Endodermal cell (in vitro differentiated cells): Measurements from ENCODE around the gene DRG2. TPM values are rescaled to one million over a fixed set of nuclear protein-coding genes. Genes with fewer than 3 reads are reported as not detected.

Experiments
- DNase-seq: peaks from one replicate; pipeline ENCODE4 v3.0.0-alpha.2; 2017
- H3K27ac ChIP-seq: 2 replicates; pipeline ENCODE4 v1.5.1; 2013; ENCODE audit warnings: mild to moderate bottlenecking, low read depth, low read length, moderate library complexity
- H3K27me3 ChIP-seq: 2 replicates; pipeline ENCODE4 v1.6.1; 2013; ENCODE audit warnings: mild to moderate bottlenecking, low read length, moderate library complexity; ENCODE audit not compliant: insufficient read depth, control insufficient read depth, poor library complexity, severe bottlenecking
- H3K36me3 ChIP-seq: 2 replicates; pipeline ENCODE4 v1.7.0; 2013; ENCODE audit warnings: mild to moderate bottlenecking, low read length, moderate library complexity; ENCODE audit not compliant: control insufficient read depth, insufficient read depth
- H3K4me1 ChIP-seq: one replicate; pipeline ENCODE4 v1.7.0; 2013; ENCODE audit warnings: low read length; ENCODE audit not compliant: control insufficient read depth, insufficient read depth
- H3K4me3 ChIP-seq: 2 replicates; pipeline ENCODE4 v1.5.1; 2013; ENCODE audit warnings: mild to moderate bottlenecking, low read length, moderate library complexity
- H3K9ac ChIP-seq: 2 replicates; pipeline ENCODE4 v1.6.1; 2013; ENCODE audit warnings: mild to moderate bottlenecking, low read length, moderate library complexity; ENCODE audit not compliant: poor library complexity, severe bottlenecking; ENCODE audit errors: extremely low read depth
- H3K9me3 ChIP-seq: 2 replicates; pipeline ENCODE4 v1.6.1; 2013; ENCODE audit warnings: mild to moderate bottlenecking, low read length, moderate library complexity; ENCODE audit not compliant: control insufficient read depth
- H3K27ac Mint-ChIP-seq: 2 replicates; pipeline ENCODE4 v1.8.0; 2020; ENCODE audit warnings: mixed read lengths
- H3K27me3 Mint-ChIP-seq: 2 replicates; pipeline ENCODE4 v1.8.0; 2021; ENCODE audit warnings: mild to moderate bottlenecking, mixed read lengths; ENCODE audit not compliant: insufficient read depth
- H3K36me3 Mint-ChIP-seq: 2 replicates; pipeline ENCODE4 v1.8.0; 2020; ENCODE audit warnings: low read depth, mixed read lengths
- H3K4me1 Mint-ChIP-seq: 2 replicates; pipeline ENCODE4 v1.8.0; 2020; ENCODE audit warnings: mixed read lengths
- H3K4me3 Mint-ChIP-seq: 2 replicates; pipeline ENCODE4 v1.8.0; 2020; ENCODE audit warnings: mild to moderate bottlenecking, moderate library complexity, mixed read lengths
- H3K9me3 Mint-ChIP-seq: 2 replicates; pipeline ENCODE4 v1.8.0; 2020; ENCODE audit warnings: mild to moderate bottlenecking, mixed read lengths
- CTCF ChIP-seq: fragments of 200-600 bp; sonication (generic); conservative IDR thresholded peaks from 2 replicates; pipeline ENCODE4 v1.5.0; 2021; ENCODE audit warnings: antibody characterized with exemption, mild to moderate bottlenecking
- WGBS, 2 experiments: methylation state at CpG; one replicate each; pipeline versions ENCODE4 v1.1.5 to v1.1.7; 2013; ENCODE audit warnings: missing lambda C conversion rate in 2 of 2, mixed read lengths in 1 of 2; ENCODE audit not compliant: insufficient coverage in 1 of 2, insufficient read length in 1 of 2; 5-methylcytosine and 5-hydroxymethylcytosine counted together
- total RNA-seq, 2 donors: library from RNA; stranded (reverse); fragmentation: NEBNext Ultra II Directional in 1 of 2; extraction: Animal tissue kit (Norgen Biotek cat#: 25700) in 1 of 2; gene quantifications; 2 replicates in 1 of 2; 3 replicates in 1 of 2; pipeline ENCODE4 v1.2.1, GENCODE V29; 2021

The DRG2 gene
- total RNA-seq, 2 donors from 2014 or later, result 45.1 to 49.9 TPM

DNA sequence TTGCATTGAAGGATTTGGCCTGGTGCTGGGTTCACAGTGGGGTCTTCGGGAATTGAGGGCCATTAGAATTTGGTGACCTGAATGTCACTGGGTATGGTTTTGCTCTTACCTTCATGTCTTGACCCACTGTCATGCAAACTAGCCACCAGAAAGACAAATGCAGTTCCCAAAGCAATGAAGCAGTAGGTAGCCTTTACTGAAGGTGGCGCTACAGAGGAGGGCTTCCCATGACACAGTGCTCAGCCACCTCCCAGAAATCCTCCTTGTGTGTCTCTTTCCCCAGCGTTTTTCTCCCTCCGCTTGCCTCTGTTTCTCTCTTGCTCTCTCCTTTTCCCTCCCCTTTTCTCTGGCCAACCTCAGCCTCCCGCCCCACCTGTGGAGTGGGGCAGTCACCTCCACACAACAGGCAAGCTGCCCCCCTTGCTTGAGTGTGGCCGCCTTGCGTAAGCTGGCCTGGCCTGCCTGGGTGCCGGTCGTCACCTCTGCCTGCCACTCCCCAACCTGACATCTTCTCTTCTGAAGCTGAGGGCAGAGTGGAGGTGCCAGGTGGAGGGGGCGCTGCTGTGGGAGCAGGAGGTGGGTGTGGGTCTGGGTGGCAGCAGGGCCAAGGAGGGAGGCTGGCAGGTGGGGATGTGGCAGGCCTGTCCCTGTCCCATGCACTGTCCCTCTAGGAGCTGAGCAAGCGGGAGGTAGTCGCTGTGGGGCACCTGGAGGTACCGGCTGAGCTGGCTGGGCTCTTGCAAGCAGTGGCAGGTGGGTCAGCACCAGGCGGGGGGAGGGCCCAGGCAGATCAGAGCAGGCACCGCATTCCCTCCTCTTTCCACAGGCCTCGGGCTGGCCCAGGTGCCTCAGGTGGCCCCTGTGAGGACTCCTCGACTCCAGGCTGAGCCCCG lies 55.5 kb downstream of the DRG2 start:
- no peak overlapping the region for H3K9ac ChIP-seq
- H3K4me1 Mint-ChIP-seq, result peaks cover 5% of the 10 kb centered on the region
- H3K9me3 ChIP-seq, result no peaks in the 10 kb centered on the region
- peaks cover 10% of the 10 kb centered on the region for H3K27me3 Mint-ChIP-seq
- H3K4me3 ChIP-seq, result no peak overlapping the region
- no peaks in the 10 kb centered on the region for H3K9me3 Mint-ChIP-seq
- peak; percentile 86 for TF ChIP-seq CTCF
- no peaks in the 10 kb centered on the region for H3K36me3 Mint-ChIP-seq
- H3K27me3 ChIP-seq, result no peaks in the 10 kb centered on the region
- no peaks in the 10 kb centered on the region for H3K36me3 ChIP-seq
- no peak overlapping the region for H3K27ac ChIP-seq
- WGBS, 2 experiments, result 64 to 74% methylated on average over 9 to 18 of the region's 18 CpGs
- H3K27ac Mint-ChIP-seq, result peak overlapping the region; percentile 79
- H3K4me1 ChIP-seq, result peaks cover 4% of the 10 kb centered on the region
- peak; percentile 95 for DNase-seq
- no peak overlapping the region for H3K4me3 Mint-ChIP-seq

- WGBS, 2 experiments, result 92 to 100% methylated on average over 1 to 4 of the region's 4 CpGs
- Histone ChIP-seq H3K27ac (no peak overlapping the region), H3K4me1 (peaks cover 4% of the 10 kb centered on the region), H3K9me3 (no peaks in the 10 kb centered on the region), H3K9ac (no peak overlapping the region), H3K36me3 (no peaks in the 10 kb centered on the region), H3K27me3 (no peaks in the 10 kb centered on the region), H3K4me3 (no peak overlapping the region)
- H3K4me3 Mint-ChIP-seq, result no peak overlapping the region
- no peaks in the 10 kb centered on the region for H3K36me3 Mint-ChIP-seq
- H3K27ac Mint-ChIP-seq, result no peak overlapping the region
- H3K9me3 Mint-ChIP-seq, result no peaks in the 10 kb centered on the region
- no peak for TF ChIP-seq CTCF
- H3K4me1 Mint-ChIP-seq, result peaks cover 5% of the 10 kb centered on the region
- H3K27me3 Mint-ChIP-seq, result peaks cover 12% of the 10 kb centered on the region
- DNase-seq, result no peak
Measured at GRCh38 chr17:18144261-18144660, 56.5 kb downstream of the DRG2 start.

DNA sequence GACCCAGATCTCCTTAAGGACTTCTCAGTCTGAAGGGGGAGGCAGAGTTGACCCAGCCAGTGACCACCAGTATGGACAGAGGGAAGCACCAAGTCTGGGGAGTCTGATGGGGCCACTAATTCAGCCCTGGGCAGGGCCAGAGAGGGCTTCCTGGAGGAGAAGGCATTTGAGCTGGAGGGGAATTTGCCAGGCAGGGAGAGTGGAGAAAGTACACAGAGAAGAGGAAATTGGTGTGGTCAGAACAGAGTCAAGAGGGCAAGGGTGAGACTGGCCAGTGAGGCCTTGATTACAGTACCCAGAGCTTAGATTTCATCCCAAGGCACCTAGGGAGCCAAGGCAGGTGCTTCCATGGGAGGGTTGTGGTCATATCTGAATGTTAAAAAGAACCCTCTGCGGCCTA lies 57.1 kb downstream of the DRG2 start:
- no peak overlapping the region for H3K4me3 ChIP-seq
- Mint-ChIP-seq H3K27ac (no peak overlapping the region), H3K9me3 (no peaks in the 10 kb centered on the region), H3K36me3 (no peaks in the 10 kb centered on the region), H3K4me3 (no peak overlapping the region), H3K27me3 (peaks cover 12% of the 10 kb centered on the region), H3K4me1 (peaks cover 5% of the 10 kb centered on the region)
- H3K9me3 ChIP-seq, result no peaks in the 10 kb centered on the region
- no peaks in the 10 kb centered on the region for H3K27me3 ChIP-seq
- H3K4me1 ChIP-seq, result peaks cover 4% of the 10 kb centered on the region
- H3K9ac ChIP-seq, result no peak overlapping the region
- no peak for TF ChIP-seq CTCF
- 83 to 98% methylated on average over 1 of the region's 1 CpG for WGBS, 2 experiments
- no peak overlapping the region for H3K27ac ChIP-seq
- DNase-seq, result no peak
- no peaks in the 10 kb centered on the region for H3K36me3 ChIP-seq
